GM21723 (cell line): ENCODE measurements around the gene ATOSA.

ENCODE experiments used
- ATAC-seq: cut with Tn5 transposase; IDR thresholded peaks from one replicate; pipeline ENCODE4 v1.9.1; 2021; ENCODE audit warnings: mild to moderate bottlenecking, moderate library complexity; ENCODE audit not compliant: unreplicated experiment

ATOSA gene, protein sequence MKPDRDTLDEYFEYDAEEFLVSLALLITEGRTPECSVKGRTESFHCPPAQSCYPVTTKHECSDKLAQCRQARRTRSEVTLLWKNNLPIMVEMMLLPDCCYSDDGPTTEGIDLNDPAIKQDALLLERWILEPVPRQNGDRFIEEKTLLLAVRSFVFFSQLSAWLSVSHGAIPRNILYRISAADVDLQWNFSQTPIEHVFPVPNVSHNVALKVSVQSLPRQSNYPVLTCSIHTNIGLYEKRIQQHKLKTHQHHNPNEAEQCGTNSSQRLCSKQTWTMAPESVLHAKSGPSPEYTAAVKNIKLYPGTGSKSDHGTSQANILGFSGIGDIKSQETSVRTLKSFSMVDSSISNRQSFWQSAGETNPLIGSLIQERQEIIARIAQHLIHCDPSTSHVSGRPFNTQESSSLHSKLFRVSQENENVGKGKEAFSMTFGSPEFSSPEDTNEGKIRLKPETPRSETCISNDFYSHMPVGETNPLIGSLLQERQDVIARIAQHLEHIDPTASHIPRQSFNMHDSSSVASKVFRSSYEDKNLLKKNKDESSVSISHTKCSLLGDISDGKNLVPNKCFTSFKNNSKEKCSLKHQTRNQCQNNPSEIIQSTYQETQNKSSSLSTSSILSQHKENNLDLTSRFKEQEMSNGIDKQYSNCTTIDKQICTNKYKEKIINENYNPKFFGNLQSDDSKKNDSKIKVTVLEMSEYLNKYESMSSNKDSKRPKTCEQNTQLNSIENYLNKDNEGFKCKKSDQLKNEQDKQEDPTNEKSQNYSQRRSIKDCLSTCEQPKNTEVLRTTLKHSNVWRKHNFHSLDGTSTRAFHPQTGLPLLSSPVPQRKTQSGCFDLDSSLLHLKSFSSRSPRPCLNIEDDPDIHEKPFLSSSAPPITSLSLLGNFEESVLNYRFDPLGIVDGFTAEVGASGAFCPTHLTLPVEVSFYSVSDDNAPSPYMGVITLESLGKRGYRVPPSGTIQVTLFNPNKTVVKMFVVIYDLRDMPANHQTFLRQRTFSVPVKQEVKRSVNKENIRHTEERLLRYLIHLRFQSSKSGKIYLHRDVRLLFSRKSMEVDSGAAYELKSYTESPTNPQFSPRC

DNA sequence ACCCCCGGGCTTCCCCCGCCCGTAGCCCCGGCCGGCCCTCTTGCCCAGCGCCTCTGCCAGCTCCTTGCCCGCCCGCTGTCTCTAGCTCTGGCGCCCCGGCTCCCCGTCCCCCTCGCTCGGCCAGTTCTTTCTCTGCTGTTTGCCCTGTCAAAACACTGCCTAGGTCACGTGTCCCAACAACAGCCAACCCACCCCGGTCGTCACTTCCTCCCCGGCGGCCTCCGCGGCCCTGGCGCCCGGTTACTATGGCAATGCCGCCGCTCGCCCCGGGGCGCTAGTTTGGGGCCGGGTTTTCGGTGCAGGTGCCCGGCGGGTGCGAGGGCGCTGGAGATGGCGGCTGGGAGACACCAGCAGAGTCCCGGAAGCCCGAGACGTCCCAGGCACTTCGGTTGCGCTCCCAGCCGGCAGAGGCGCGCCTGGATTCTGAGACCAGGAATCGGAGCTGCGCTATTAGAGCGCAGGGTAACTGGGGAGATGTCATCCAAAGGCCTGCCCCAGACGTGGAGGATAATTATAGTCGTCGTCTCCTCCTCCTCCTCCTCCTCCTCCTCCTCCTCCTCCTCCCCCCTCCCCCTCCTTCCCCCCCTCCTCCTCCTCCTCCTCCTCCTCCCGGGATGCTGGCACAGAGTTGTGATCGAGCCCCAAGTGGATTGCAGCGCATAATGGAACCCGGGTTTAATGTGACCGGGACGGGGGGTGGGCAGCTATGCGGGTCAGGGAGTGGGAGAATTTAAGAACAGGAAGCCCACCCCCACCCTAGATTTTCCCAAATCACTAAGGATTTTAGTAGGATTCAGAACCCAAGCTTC lies at the start of gene ATOSA:
TSS of gene ATOSA (minus strand) at position 157 of the 809 bp plus-strand sequence. CDS start 1,367 bp downstream, outside the sequence.
- ATAC-seq, result peak; percentile 69

DNA sequence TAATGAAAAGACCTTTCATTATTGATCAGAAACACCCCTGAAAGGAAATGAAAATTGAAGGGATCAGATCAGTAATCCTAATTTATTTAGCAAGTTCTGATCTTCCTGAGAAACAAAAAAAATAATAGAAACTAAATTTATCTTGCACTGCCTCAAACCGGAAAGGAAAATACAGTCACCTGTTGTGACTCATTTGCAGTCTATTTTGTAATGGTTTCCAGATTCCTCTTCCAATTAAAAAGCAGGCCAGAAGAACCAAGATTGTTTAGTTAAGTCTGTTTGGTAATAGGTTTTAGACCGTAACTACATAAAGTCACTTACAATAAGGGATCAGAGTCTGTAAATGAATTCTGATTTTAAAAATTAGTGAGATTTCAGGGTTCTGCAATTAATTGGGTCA lies 49.7 kb upstream of the ATOSA start:
- no peak for ATAC-seq

DNA sequence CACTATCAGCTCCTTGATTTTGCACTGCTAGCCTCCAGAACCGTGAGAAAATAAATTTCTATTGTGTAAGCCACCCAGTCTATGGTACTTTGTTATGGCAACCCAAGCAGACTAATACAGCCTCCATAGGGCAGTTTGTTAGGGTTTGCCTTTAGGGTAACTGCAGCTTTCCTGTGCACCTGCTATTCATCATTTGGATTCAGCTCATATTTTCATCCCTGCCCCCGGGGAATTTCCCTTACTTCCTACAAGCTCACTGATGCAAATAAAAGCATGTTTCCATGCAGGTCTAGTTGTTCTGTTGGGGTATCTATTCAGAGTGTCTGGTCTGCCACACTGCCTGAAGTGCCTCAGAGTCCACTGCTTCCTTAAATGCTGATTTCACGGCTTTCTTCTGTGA lies 48.6 kb upstream of the ATOSA start:
- no peak for ATAC-seq

DNA sequence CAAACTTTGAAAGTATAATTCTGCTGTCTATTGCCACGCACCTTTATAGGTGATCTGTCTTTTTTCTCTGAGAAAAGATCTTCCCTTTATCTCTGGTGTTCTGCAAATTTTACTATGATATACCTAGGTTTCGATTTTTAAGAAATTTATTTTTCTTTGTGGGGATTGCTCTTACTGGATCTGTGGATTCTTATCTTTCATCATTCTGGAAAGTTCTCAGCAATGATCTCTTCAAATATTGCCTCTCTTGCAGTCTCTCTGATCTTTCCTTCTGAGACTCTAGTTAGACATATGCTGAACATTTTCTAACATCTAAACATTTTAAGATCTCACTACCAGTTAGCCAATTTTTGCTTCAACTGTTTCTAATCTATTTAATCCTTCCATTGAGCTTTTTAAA lies 47.0 kb upstream of the ATOSA start:
- ATAC-seq, result no peak

DNA sequence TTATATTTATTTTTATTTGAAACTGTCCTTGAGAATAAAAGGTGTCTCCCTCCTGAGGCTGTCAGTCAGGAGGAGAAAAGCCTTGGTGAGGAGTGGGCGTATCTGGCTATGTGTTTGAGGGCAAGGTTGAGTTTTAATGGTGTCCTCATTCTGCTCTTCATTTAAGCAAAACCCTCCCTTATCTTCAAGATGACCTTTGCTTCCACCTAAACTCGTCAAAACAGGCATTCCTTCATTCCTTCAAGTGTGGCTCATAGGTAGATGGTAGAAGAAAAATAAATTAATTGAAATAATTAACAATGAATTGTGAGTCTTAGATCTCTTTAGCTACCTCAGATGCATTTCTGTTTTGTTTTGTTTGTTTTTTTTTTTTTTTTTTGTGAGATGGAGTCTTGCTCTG lies 39.4 kb upstream of the ATOSA start:
- ATAC-seq, result no peak

DNA sequence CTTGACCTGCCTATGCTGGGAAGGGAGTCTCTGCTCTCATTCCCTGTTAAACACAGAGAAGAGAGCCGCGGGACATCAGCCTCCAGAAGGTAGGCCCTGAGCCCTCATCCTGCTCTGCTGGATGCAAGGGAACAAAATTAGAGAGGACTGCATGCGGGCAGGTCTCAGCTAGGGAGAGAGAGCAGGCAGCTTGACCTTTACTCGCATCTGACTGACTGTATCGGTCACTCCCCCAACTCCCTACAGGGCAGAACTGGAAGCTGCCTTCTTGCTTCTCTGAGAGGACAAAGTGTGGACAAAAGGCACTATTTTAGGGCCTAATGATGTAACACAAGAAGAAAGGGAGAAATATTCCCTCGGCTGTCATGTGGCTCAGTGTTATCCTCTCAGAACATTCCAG lies 38.7 kb upstream of the ATOSA start:
- no peak for ATAC-seq

DNA sequence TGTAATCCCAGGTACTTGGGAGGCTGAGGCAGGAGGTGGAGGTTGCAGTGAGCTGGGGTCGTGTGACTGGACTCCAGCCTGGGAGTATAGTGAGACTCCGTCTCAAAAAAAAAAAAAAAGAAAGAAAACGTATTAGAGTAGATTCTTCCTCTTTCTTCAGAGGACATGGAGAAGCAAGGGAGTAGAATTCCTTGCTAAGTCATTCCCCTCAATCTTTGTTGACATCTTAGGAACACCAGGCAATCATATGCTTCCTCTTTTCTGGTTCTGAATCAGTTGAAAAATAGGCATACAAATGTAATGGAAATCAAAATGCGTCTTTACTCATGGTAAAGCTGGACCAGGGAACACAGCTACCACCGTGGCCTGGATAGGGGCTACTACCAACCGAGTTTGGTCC lies 38.3 kb upstream of the ATOSA start:
- ATAC-seq, result no peak

DNA sequence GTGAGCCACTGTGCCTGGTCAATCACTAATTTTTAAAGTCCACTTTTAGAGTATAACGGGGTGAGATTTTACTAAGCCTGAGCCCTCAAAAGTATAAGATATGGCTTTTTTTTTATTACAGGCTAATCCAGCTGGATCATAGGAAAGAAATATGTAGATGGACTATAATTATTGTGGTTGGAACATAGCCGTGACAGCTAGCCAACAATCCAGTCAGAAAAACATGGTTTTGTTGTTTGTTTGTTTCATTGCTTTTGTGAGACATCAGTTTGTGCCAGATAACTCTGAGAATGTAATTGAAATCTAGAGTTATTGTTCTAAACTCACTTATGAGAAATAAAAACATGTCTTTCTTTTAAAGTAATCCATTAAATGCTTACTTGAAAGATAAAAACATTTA lies 37.3 kb upstream of the ATOSA start:
- no peak for ATAC-seq

DNA sequence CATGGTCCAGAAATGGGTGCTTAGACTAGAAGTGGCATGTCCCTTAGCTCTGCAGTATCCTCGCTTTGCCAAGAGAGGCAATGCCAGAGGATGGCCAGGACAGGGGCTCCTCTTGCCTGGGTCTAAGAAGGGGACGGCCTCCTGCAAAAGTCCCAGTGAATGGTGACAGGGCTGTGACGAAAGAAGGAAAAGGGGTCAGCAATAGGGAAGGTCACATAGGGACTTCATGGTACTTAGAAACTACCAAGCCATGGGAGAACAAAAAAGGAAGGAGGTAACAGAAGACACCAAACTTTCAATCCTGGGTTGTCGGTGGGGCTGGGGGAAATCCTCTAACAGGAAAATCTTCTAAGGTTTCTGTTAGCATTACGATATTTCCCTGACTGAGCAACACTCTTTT lies 36.2 kb upstream of the ATOSA start:
- no peak for ATAC-seq

DNA sequence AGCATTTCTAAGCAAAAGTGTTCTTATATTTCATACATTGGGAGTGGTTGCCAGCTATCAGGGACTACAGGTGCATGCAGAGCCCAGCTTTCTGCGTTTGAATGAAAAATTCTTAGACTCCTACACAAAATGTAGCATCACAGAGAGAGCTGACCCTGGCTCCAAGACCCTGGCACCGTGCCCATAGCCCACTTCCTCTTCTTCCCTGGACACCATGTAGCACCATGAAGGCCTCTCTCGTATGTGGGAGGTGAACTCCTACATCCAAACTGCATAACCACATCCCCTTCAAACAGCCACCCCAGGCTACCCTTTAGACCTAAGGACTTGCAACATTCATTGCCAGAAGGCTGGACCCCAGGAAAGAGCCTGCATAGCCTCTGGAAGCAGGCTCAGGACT lies 35.8 kb upstream of the ATOSA start:
- ATAC-seq, result no peak

DNA sequence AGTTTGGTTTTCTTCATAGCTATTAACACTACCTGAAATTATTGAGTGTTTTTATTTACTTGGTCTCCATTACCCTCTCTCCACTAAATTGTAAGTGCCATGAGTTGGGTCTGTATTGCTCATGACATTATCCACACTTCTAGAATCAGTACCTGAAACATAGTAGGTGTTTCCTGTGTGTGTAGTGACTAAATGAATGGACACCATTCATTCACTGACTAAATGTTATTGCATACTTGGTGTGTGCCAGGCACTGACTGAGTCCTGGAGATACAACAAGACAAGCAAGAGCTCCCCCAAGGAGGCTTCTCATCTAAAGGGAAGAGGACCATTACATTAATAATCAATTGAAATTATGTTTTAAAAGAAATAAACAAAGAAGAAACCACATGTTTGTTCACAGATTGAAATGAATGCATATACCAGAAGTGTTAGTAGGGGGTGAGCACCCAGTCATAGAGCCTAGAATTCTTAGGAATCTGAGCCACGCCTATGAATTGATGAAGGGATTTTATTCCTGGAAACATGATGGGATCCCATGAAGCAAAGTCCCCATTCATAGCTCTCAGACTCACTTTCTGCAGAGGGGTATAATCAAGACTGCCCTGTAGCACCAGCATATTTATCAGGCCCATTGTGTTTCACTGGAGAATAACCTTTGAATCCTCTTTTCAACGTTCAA lies 31.7 kb upstream of the ATOSA start:
- no peak for ATAC-seq

DNA sequence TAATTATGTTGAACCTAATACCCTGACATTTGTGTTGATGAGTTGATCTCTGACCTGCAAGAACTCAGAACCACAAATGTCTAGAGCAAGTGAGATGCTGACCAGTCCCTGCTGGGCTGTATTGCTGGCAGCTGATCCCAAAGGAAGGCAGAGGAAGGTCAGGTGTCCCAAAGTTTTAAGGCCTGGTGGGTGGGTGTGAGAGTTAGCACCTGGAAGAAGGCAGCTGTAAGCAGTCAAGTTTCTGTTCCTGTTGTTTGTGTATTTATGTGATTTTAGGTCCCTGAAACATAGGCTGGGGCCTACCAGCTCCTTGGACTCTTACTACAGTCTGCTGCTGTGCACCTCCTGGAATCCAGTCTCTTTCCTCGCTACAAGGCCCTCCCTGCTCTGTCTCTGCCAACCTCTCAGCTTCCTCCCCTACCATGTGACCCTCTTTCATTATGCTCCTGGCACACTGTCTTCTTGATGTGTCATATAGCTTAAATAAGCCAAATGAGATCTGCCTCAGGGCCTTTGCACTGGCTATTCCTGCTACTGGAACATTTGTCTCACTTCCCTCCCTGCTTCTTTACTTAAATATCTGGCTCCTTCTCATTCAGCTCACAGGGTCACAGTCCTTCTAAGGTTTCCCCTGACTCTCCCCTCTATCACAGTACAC lies 31.0 kb upstream of the ATOSA start:
- peak; percentile 65 for ATAC-seq

DNA sequence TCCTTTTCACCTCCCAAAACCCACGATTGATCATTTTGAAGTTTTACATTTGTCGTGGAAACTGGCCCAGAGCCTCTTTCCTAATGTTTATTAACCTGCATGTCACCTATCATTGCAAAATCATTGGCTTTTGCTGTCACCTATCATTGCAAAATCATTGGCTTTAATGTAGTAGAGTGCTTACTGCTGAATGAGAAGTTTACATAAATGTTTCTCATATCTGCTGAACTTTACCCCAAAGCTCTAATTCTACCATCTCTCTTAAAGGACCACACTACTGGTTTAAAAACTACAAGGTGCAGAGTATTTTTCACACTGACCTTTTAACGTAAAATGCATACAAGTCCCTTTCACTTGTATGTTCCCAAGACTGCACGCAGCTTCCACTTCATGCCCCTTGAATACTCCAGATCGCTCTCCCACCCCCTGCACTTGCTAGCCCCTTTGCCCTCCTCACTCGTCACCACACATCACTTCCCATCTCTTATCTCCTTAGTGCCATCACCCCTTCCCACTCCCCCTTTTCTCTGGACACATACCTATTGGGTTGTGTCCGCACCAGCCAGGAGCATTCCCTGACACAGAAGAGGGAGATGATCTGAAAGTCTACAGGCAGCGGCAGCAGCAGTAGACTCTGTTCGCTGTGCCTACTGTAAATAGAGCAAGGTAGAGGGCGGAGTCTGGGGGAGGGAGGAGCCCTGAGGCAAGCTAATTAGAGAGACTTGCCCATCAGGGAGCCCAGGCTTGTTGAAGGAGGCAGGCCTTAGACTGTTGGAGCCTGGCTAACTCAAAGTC lies 30.2 kb upstream of the ATOSA start:
- ATAC-seq, result peak; percentile 86

DNA sequence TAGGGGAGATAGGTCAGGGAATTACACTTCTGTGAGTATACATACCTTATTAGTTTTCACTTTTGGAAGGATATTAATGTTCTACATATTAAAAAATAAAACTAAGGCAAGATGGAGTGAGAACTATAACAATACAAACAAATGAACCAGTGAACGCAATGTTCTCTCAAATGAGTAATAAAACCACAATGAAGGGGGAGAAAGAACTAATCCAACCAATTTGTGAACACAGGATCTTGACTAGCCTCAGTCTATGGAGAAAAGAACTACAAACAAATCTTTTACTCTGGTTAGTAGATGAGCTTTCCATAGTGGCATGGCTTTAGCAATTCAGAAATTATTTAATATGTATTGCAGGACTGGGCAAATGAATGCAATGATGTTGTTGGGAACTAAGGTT lies 26.9 kb upstream of the ATOSA start:
- no peak for ATAC-seq

DNA sequence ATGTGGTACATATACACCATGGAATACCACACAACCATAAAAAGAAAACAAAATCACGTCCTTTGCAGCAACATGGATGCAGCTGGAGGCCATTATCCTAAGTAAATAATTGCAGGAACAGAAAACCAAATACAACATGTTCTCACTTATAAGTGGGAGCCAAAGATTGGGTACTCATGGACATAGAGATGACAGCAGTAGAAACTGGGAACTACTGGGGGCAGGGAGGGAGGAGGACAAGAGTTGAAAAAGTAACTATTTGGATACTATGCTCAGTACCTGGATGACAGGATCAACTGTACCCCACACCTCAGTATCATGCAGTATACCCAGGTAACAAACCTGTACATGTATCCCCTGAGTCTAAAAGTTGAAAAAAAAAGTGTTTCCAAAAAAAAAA lies 23.2 kb upstream of the ATOSA start:
- no peak for ATAC-seq

DNA sequence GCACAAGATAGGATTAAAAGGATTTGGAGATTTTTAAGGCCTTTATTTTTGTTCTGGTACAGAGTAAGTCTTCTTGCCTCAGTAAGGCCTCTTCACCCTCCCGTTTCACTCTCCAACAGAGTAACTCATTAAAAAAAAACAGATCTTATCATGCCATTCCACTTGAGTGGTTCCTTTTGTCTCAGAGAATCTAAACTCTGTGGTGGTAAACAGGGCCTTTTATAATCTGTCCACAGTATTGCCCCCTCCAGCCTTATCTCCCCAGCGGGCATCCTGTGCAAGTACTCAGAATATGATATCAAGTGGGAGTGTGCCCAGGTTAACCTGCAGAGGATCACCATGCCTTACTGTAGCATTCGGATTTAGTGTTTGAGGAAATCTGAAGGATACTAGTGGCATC lies 20.3 kb upstream of the ATOSA start:
- no peak for ATAC-seq

DNA sequence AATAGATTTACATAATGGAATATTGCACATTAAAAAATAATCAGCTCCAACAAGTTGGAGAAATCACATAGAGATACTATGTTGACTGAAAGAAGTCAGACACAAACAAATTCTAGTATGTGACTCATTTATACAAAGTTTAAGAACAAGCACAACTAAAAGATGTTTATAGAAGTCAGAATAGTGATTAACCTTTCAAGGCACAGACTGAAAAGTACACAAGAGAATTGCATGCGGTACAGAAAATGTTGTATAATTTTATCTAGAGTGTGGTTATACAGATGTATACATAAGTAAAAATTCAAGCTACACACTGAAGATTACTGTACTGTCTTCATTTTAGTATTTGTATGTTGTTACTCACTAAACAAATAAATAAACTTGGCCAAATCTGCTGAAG lies 19.3 kb upstream of the ATOSA start:
- no peak for ATAC-seq

DNA sequence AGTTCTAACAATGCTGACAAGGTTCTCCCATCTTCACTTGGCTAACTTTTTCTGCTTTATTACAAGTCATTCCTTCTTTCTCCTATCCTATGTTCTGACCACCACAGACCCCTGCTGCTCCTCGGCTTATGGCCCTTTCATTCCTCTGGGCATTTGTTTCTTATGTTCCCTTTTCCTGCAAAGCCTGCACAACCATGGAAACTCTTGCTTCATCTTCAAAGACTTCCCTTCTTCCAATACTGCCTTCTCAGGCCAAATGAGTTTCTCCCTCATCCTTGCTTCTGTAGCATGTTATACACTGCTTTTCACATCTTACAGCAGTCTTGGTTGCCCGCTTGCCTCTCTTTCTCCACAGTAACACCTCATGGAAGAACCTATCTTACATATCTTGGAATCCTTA lies 17.9 kb upstream of the ATOSA start:
- no peak for ATAC-seq

DNA sequence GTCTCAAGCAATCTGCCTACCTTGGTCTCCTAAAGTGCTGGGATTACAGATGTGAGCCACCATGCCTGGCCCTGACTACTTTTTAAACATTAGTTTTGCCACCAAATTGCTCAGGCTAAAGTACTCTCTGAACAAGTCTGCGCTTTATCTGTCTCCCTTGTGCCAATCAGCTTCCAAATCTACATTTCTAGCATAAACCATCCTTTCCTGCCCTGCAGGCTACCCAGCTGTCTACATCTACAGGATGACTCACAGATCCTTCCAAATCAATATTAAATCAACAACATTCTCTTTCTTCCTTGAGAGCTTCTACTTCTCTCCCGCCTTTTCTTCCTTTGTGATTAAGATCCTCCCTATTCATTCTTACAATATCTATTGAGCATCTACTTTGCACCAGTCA lies 16.0 kb upstream of the ATOSA start:
- no peak for ATAC-seq
